Spleen (tissue), 7 donors: ENCODE measurements around the gene CD209.

Experiments
- POLR2A ChIP-seq, 3 donors: fragments of 450-650 bp; IDR thresholded peaks; one replicate each; pipeline ENCODE4 v1.5.1; 2017; ENCODE audit warnings: antibody characterized with exemption in 3 of 3, mild to moderate bottlenecking in 1 of 3
- POLR2AphosphoS5 ChIP-seq, 3 donors: sonication (generic); formaldehyde crosslinking; IDR thresholded peaks; one replicate each; pipeline ENCODE4 v1.5.1; 2017; ENCODE audit warnings: antibody characterized with exemption in 3 of 3
- TF ChIP-seq, protein P1 (sequence below), 11 experiments: fragments of 200-600 bp in 7 of 11; fragments of 450-650 bp in 4 of 11; sonication (generic) in 4 of 11; IDR thresholded peaks in 8 of 11; conservative IDR thresholded peaks in 3 of 11; 1 replicate in 7 of 11; 2 replicates in 4 of 11; pipeline versions ENCODE4 v1.4.0 to v1.8.0; 2016 to 2021; ENCODE audit warnings: antibody characterized with exemption in 11 of 11, inconsistent platforms in 4 of 11, mild to moderate bottlenecking in 1 of 11
- donor health status: DM: no; HTN: no; CAD: no; lungs with moderate emphysema.
- donor health status: DM: no; HTN: no; CAD: no.
- donor health status: DM: no; HTN: no; CAD: no.

DNA sequence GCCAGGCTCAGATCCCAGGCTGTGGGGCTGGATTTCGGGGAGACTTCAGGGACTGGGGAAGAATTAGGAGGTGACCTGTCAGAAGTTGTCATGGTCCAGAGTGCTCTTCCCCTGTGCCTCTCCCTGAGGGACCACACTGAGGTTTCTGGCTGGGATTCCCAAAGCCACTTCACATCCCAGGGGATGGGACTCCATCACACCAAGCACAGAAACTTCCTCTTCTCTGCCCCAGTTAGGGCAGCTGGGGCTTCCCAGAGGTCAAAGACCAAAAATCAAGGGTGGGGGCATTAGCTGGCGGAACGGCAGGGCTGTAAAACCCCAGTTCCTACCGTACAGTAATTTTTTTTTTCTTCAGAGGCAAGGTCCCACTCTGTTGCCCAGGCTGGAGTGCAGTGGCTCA, 52.8 kb downstream of the CD209 start:
- TF ChIP-seq, protein P1, sequence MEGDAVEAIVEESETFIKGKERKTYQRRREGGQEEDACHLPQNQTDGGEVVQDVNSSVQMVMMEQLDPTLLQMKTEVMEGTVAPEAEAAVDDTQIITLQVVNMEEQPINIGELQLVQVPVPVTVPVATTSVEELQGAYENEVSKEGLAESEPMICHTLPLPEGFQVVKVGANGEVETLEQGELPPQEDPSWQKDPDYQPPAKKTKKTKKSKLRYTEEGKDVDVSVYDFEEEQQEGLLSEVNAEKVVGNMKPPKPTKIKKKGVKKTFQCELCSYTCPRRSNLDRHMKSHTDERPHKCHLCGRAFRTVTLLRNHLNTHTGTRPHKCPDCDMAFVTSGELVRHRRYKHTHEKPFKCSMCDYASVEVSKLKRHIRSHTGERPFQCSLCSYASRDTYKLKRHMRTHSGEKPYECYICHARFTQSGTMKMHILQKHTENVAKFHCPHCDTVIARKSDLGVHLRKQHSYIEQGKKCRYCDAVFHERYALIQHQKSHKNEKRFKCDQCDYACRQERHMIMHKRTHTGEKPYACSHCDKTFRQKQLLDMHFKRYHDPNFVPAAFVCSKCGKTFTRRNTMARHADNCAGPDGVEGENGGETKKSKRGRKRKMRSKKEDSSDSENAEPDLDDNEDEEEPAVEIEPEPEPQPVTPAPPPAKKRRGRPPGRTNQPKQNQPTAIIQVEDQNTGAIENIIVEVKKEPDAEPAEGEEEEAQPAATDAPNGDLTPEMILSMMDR (IDR thresholded peaks at IDR 0.05 in 8 of 11, conservative IDR thresholded peaks at IDR 0.05 in 3 of 11), result no peak
- TF ChIP-seq POLR2A (IDR thresholded peaks at IDR 0.05), result no peak
- peak in 1 of 3 donors; percentile 9 for TF ChIP-seq POLR2AphosphoS5 (IDR thresholded peaks at IDR 0.05)
